DMS153 (cell line): Measurements from ENCODE around the gene PRR29.

Experiments
- DNase-seq: peaks from one replicate; lab custom pipeline; 2025; lab: John Stamatoyannopoulos, UW

Gene PRR29

GRCh38 chr17:64042700-64043485 is 44.7 kb downstream of the PRR29 start:
- no peak for DNase-seq

DNA sequence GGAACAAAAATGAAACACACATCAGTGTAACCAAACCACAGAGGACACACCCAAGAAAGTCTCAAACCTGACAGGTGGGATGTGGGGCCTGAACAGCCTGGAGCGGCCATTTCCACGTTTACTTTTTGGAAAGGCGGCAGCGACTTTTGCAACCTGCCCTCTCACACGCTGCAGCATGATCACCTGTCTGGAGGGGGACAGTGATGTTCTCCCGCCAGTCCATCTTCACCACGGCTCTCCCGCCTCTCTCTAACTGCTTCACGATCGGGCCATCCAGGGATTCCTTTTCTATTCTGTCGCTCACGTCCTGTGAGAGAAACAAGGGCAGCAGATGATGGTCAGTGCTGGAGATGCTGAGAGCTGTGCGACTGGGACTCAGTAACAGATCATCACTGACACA is 47.0 kb downstream of the PRR29 start:
- no peak for DNase-seq

DNA sequence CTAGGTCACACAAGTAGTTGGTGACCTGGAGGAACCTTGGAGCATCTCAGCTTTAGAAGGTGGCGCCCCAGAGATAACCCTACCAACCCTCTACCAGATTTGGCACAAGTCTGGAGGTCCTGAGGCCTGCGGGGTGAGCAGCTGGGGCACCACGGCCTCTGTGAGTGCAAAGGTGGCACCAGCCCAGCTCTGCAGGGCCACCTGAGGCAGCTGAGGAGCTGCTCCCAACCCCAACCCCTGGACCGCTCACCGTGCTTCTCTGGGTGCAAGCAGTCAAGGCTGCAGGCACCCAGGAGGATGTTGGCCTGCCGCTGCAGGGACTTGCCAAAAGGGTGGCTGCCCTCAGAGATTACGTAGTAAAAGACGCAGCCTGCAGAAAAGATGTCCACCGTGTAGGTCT is 50.7 kb downstream of the PRR29 start:
- DNase-seq = no peak

DNA sequence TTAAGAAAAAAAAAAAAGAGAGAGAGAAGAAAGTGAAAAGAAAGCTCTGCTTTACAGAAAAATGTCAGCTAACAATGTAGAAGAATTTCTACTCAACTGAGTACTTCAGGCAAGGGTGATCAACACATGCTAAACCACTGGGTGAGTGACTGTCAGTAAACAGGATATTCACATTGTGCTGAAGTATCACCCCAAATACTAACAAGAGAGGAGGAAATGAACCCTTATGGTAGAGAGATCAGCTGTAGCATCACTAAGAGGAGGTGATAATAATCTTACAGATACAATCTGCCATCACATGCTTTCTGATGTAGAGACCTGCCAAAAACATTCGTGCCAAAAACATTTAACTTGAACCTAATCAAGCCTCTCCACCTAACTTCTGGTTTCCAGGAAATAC is 53.0 kb downstream of the PRR29 start:
- DNase-seq = no peak

DNA sequence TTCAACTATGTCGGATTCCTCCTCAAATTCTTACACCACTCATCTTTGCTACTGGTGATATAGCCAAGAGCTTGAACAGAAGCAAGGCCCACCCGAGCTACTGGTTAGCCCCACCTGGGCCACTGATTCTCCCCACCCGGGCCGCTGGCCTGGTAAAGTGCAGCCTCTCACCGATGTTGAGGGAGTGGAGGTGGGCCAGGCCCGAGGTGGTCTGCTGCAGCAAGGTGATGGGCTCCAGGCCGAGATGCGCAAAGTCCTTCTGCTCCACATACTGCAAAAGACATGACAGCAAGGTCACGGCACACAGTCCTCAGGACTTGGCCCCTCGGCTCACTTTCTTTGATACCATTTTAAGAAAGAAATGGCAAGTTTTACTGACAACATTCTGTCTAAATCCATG is 55.0 kb downstream of the PRR29 start:
- DNase-seq = no peak
